DLD1 (cell line): ENCODE data around the gene TSPY8.
"Not testable (repeated sequence)": the region's sequence is repeated elsewhere in the genome, so short reads cannot be mapped to it uniquely, and the experiment has no call there.

Experiments
- in situ Hi-C: cut with HindIII; loops from 2 replicates; pipeline ENCODE4 v1.10.0; 2017; ENCODE audit warnings: low sequenced_read_pairs

Gene TSPY8, protein sequence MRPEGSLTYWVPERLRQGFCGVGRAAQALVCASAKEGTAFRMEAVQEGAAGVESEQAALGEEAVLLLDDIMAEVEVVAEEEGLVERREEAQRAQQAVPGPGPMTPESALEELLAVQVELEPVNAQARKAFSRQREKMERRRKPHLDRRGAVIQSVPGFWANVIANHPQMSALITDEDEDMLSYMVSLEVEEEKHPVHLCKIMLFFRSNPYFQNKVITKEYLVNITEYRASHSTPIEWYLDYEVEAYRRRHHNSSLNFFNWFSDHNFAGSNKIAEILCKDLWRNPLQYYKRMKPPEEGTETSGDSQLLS

DNA sequence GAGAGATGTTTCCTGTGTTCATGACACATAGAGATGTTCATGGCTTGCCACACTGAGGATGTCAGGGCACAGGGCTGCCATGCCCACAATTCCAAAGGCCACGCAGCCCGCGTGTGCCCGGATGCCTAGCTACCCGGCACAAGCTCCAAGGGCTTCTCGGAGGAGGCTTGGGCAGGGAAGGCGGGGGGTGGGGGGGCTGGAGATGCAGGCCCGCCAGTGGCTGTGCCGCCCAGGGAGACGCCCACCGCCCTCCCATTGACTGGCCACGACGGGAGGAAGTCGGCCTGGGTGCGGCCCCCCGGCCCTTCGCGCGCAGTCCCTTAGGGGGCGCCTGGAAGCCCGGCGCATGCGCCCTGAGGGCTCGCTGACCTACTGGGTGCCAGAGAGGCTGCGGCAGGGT lies at the start of gene TSPY8:
TSS of gene TSPY8 (plus strand) at position 301 of the 400 bp plus-strand sequence. CDS start at position 347, 46 bp downstream.
- in situ Hi-C loops, result not testable (repeated sequence)

DNA sequence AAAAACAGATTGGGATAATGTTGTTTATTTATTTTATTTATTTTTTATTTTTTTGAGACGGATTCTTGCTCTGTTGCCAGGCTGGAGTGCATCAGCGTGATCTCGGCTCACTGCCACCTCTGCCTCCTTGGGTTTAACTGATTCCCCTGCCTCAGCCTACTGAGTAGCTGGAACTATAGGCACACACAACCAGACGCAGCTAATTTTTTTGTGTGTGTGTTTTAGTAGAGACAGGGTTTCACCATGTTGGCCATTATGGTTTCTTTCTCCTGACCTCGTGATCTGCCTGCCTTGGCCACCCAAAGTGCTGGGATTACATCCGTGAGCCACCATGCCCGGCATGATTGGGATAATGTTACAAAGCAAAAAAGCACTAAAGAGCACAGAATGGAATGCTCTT lies 36.6 kb upstream of the TSPY8 start:
- in situ Hi-C loops, result no loop called here

DNA sequence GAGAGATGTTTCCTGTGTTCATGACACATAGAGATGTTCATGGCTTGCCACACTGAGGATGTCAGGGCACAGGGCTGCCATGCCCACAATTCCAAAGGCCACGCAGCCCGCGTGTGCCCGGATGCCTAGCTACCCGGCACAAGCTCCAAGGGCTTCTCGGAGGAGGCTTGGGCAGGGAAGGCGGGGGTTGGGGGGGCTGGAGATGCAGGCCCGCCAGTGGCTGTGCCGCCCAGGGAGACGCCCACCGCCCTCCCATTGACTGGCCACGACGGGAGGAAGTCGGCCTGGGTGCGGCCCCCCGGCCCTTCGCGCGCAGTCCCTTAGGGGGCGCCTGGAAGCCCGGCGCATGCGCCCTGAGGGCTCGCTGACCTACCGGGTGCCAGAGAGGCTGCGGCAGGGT lies 20.4 kb upstream of the TSPY8 start, which contains the start of gene TSPY4:
TSS of gene TSPY4 (plus strand) at position 301 of the 400 bp plus-strand sequence. CDS start at position 347, 46 bp downstream.
- in situ Hi-C loops, result not testable (repeated sequence)

DNA sequence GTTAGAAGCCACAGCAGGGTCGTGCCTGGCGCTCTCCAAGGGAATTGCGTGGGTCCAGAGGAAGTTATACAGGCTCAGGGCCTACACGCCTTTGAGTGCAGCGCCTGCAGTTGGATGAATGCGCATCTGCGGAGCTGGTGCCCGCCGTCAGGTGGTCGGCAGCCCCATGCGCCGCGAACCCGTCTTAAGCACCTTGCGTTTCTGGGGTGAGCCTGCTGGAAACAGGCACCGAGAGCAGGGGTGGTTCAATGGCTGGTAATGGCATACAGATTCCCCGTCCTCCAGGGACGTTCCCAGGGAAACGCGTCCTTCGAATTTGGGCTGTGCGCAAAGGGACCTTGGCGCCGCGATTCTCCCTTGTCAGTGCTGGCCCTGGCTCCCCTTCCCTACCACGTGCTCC lies 38.9 kb downstream of the TSPY8 start:
- in situ Hi-C loops, result not testable (repeated sequence)

DNA sequence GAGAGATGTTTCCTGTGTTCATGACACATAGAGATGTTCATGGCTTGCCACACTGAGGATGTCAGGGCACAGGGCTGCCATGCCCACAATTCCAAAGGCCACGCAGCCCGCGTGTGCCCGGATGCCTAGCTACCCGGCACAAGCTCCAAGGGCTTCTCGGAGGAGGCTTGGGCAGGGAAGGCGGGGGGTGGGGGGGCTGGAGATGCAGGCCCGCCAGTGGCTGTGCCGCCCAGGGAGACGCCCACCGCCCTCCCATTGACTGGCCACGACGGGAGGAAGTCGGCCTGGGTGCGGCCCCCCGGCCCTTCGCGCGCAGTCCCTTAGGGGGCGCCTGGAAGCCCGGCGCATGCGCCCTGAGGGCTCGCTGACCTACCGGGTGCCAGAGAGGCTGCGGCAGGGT lies 40.5 kb downstream of the TSPY8 start, which contains the start of gene TSPY3:
TSS of gene TSPY3 (plus strand) at position 301 of the 400 bp plus-strand sequence. CDS start at position 347, 46 bp downstream.
- in situ Hi-C loops, result not testable (repeated sequence)
